HL-60 (cell line): ENCODE results near the gene DHRS2.

Experiments
- CTCF ChIP-seq: IDR thresholded peaks from one replicate; pipeline ENCODE4 v1.5.1; 2011; ENCODE audit warnings: low read length, control low read depth, inconsistent platforms; ENCODE audit not compliant: insufficient read depth
- GABPA ChIP-seq: IDR thresholded peaks from 2 replicates; pipeline ENCODE4 v1.6.1; 2012; ENCODE audit warnings: low read depth
- POLR2AphosphoS5 ChIP-seq: IDR thresholded peaks from 2 replicates; pipeline ENCODE4 v1.6.1; 2012; ENCODE audit warnings: low read depth
- REST ChIP-seq: IDR thresholded peaks from 2 replicates; pipeline ENCODE4 v1.6.1; 2012; ENCODE audit warnings: low read depth; ENCODE audit not compliant: insufficient replicate concordance
- SPI1 ChIP-seq: IDR thresholded peaks from 2 replicates; pipeline ENCODE4 v1.6.1; 2012; ENCODE audit warnings: low read depth, mild to moderate bottlenecking, borderline replicate concordance

GRCh38 chr14:23661542-23661941, 25.4 kb downstream of the DHRS2 start:
- TF ChIP-seq CTCF (no peak), POLR2AphosphoS5 (no peak), REST (no peak), GABPA (no peak), SPI1 (no peak)
